Keratinocyte (primary cell): ENCODE measurements around the gene XKRX. TPM values are rescaled to one million over a fixed set of nuclear protein-coding genes. Genes with fewer than 3 reads are reported as not detected.

Source experiments
- DNase-seq: peaks from one replicate; pipeline ENCODE4 v3.0.0-alpha.2; 2011; ENCODE audit warnings: low read depth, missing footprints, low spot score
- FAIRE-seq: peaks from 2 replicates; lab custom pipeline; 2011; peaks lifted over from hg19 to GRCh38; lab: Jason Lieb, UNC
- H2AFZ ChIP-seq: 2 replicates; pipeline ENCODE4 v1.6.0; 2012; ENCODE audit warnings: low read length, control low read depth, inconsistent platforms; ENCODE audit not compliant: control insufficient read depth
- H3K27ac ChIP-seq: 2 replicates; pipeline ENCODE4 v1.5.1; 2011; ENCODE audit warnings: low read length; ENCODE audit not compliant: control insufficient read depth, insufficient read depth
- H3K27me3 ChIP-seq: 3 replicates; pipeline ENCODE4 v1.6.0; 2011; ENCODE audit warnings: low read length; ENCODE audit not compliant: control insufficient read depth, insufficient read depth; ENCODE audit errors: extremely low read depth
- H3K36me3 ChIP-seq, 2 experiments: 2 replicates in 1 of 2; 3 replicates in 1 of 2; pipeline ENCODE4 v1.5.1; 2011; ENCODE audit warnings: low read length in 2 of 2, mild to moderate bottlenecking in 1 of 2; ENCODE audit not compliant: control insufficient read depth in 2 of 2, insufficient read depth in 2 of 2; ENCODE audit errors: extremely low read depth in 1 of 2
- H3K4me1 ChIP-seq: 3 replicates; pipeline ENCODE4 v1.5.1; 2011; ENCODE audit warnings: low read length; ENCODE audit not compliant: control insufficient read depth, insufficient read depth; ENCODE audit errors: extremely low read depth
- H3K4me2 ChIP-seq: 3 replicates; pipeline ENCODE4 v1.6.0; 2011; ENCODE audit warnings: low read depth, low read length; ENCODE audit not compliant: control insufficient read depth, insufficient read depth; ENCODE audit errors: extremely low read depth
- H3K4me3 ChIP-seq, 3 experiments: fragments of 200-600 bp in 1 of 3; sonication (generic) in 1 of 3; 2 replicates in 2 of 3; 3 replicates in 1 of 3; pipeline ENCODE4 v1.5.1; 2011 to 2016; ENCODE audit warnings: low read length in 3 of 3, mild to moderate bottlenecking in 3 of 3, control low read depth in 2 of 3, inconsistent platforms in 1 of 3, low read depth in 1 of 3, mixed read lengths in 1 of 3, mixed run types in 1 of 3, moderate library complexity in 1 of 3; ENCODE audit not compliant: control insufficient read depth in 2 of 3, insufficient read depth in 2 of 3; ENCODE audit errors: extremely low read depth in 1 of 3
- H3K79me2 ChIP-seq: 2 replicates; pipeline ENCODE4 v1.6.0; 2012; ENCODE audit warnings: low read length; ENCODE audit not compliant: control insufficient read depth, insufficient read depth
- H3K9ac ChIP-seq: 3 replicates; pipeline ENCODE4 v1.6.0; 2011; ENCODE audit warnings: low read length; ENCODE audit not compliant: control insufficient read depth, insufficient read depth; ENCODE audit errors: extremely low read depth
- H3K9me1 ChIP-seq: 3 replicates; pipeline ENCODE4 v1.6.0; 2011; ENCODE audit warnings: low read length; ENCODE audit not compliant: control insufficient read depth, insufficient read depth; ENCODE audit errors: extremely low read depth
- H3K9me3 ChIP-seq: 2 replicates; pipeline ENCODE4 v1.5.1; 2012; ENCODE audit warnings: low read depth, low read length; ENCODE audit not compliant: control insufficient read depth
- H4K20me1 ChIP-seq: 3 replicates; pipeline ENCODE4 v1.6.0; 2011; ENCODE audit warnings: low read length; ENCODE audit not compliant: control insufficient read depth, insufficient read depth; ENCODE audit errors: extremely low read depth
- EZH2 ChIP-seq: IDR thresholded peaks from one replicate; pipeline ENCODE4 v1.6.1; 2012; ENCODE audit warnings: inconsistent platforms, mild to moderate bottlenecking, low read length, moderate library complexity
- dilution Hi-C: fragments of 300-500 bp; cut with MboI; formaldehyde crosslinking; loops from one replicate; pipeline ENCODE4 v1.7.0; 2020; ENCODE audit warnings: low sequenced_read_pairs; ENCODE audit not compliant: extremely low pct_ligation_motif_present
- polyA plus RNA-seq, 5 experiments: library from polyadenylated mRNA; depleted of rRNA in 3 of 5; stranded (reverse) in 3 of 5; stranded (forward) in 1 of 5; unstranded in 1 of 5; fragments of >200 nt; gene quantifications; 1 replicate in 1 of 5; 2 replicates in 3 of 5; 3 replicates in 1 of 5; pipeline versions ENCODE4 v1.2.1 to v1.2.3, GENCODE V29; 2011 to 2012; ENCODE audit warnings: missing spikeins in 2 of 5, low read depth in 1 of 5, low replicate concordance in 1 of 5
- TF ChIP-seq, protein P1 (sequence below), 3 experiments: IDR thresholded peaks in 1 of 3; conservative IDR thresholded peaks in 1 of 3; optimal IDR thresholded peaks in 1 of 3; 2 replicates in 2 of 3; 3 replicates in 1 of 3; pipeline versions ENCODE3 to v1.5.1; 2011; ENCODE audit warnings: low read length in 3 of 3, mild to moderate bottlenecking in 3 of 3, moderate library complexity in 2 of 3, control low read depth in 1 of 3, inconsistent platforms in 1 of 3; ENCODE audit not compliant: insufficient read depth in 2 of 3; ENCODE audit errors: extremely low read depth in 1 of 3

XKRX gene
- polyA plus RNA-seq, 1 donor (not counting 4 experiments of a cell fraction or from before 2014, with no cell fraction given) = 0.26 TPM

DNA sequence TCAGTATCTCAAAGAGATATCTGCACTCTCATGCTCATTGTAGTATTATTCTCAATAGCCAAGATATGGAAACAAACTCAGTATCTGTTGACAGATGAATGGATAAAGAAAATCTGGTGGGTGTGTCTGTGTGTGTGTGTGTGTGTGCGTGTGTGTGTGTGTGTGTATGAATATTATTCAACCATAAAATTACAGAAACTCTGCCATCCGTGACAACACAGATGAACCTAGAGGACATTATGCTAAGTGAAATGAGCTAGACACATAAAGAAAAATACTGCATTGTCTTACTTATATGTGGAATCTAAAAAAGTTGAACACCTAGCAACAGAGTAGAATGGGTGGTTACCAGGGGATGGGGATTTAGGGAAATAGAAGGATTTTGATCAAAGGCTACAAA, 13.2 kb downstream of the XKRX start:
- H3K9me1 ChIP-seq = no peaks in the 10 kb centered on the region
- H3K27me3 ChIP-seq = no peaks in the 10 kb centered on the region
- no peak overlapping the region for H3K4me3 ChIP-seq
- no peak overlapping the region for H3K9ac ChIP-seq
- dilution Hi-C loops = no loop called here
- H2AFZ ChIP-seq = no peak overlapping the region
- no peaks in the 10 kb centered on the region for H3K79me2 ChIP-seq
- H3K9me3 ChIP-seq = no peaks in the 10 kb centered on the region
- H3K27ac ChIP-seq = no peak overlapping the region
- H4K20me1 ChIP-seq = no peaks in the 10 kb centered on the region
- no peak overlapping the region for H3K4me2 ChIP-seq
- H3K4me1 ChIP-seq = peaks cover 9% of the 10 kb centered on the region
- DNase-seq (no peak), FAIRE-seq (no peak)
- TF ChIP-seq, protein P1, sequence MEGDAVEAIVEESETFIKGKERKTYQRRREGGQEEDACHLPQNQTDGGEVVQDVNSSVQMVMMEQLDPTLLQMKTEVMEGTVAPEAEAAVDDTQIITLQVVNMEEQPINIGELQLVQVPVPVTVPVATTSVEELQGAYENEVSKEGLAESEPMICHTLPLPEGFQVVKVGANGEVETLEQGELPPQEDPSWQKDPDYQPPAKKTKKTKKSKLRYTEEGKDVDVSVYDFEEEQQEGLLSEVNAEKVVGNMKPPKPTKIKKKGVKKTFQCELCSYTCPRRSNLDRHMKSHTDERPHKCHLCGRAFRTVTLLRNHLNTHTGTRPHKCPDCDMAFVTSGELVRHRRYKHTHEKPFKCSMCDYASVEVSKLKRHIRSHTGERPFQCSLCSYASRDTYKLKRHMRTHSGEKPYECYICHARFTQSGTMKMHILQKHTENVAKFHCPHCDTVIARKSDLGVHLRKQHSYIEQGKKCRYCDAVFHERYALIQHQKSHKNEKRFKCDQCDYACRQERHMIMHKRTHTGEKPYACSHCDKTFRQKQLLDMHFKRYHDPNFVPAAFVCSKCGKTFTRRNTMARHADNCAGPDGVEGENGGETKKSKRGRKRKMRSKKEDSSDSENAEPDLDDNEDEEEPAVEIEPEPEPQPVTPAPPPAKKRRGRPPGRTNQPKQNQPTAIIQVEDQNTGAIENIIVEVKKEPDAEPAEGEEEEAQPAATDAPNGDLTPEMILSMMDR (optimal IDR thresholded peaks at IDR 0.05 in 1 of 3, IDR thresholded peaks at IDR 0.05 in 1 of 3, conservative IDR thresholded peaks at IDR 0.05 in 1 of 3; ENCODE audit: extremely low read depth in 1 of 3, insufficient read depth in 2 of 3, low read length in 3 of 3) = no peak
- TF ChIP-seq EZH2 = no peak
- no peaks in the 10 kb centered on the region for H3K36me3 ChIP-seq

DNA sequence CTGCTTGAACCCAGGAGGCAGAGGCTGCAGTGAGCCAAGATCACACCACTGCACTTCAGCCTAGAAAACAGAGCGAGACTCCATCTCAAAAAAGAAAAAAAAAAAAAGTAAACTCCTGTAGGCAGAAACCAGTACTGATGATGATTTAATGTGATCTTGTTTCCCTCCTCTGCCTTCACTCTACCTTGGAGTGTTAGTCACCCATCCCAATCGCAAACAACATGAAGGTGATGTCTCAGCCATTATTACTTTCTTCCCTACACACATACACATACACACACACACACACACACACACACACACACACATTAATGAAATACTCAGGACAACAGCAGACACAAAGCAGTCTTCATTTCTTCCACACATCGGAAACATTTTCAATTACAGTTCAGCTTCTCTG, 15.6 kb downstream of the XKRX start:
- H4K20me1 ChIP-seq = no peaks in the 10 kb centered on the region
- H3K36me3 ChIP-seq = no peaks in the 10 kb centered on the region
- H3K27ac ChIP-seq = no peak overlapping the region
- H3K4me3 ChIP-seq = no peak overlapping the region
- no peaks in the 10 kb centered on the region for H3K79me2 ChIP-seq
- no peaks in the 10 kb centered on the region for H3K27me3 ChIP-seq
- dilution Hi-C loops = no loop called here
- H2AFZ ChIP-seq = no peak overlapping the region
- no peak overlapping the region for H3K4me2 ChIP-seq
- no peaks in the 10 kb centered on the region for H3K9me1 ChIP-seq
- no peaks in the 10 kb centered on the region for H3K9me3 ChIP-seq
- FAIRE-seq (no peak), DNase-seq (no peak)
- H3K4me1 ChIP-seq = peaks cover 9% of the 10 kb centered on the region
- no peak for TF ChIP-seq EZH2
- TF ChIP-seq, protein P1 (optimal IDR thresholded peaks at IDR 0.05 in 1 of 3, IDR thresholded peaks at IDR 0.05 in 1 of 3, conservative IDR thresholded peaks at IDR 0.05 in 1 of 3; ENCODE audit: extremely low read depth in 1 of 3, insufficient read depth in 2 of 3, low read length in 3 of 3) = no peak
- no peak overlapping the region for H3K9ac ChIP-seq
